Stimulated activated CD4-positive, alpha-beta T cell treated with anti-CD3 and anti-CD28 coated beads, Interleukin-1b, Interleukin-23, amount 100 ng/mL, for 4 hours (primary cell): Measurements from ENCODE around the gene H2BK1.
A peak's percentile ranks its signal among the peaks of the same experiment; 100 is the strongest.

Experiments used
- DNase-seq, 2 donors: peaks; one replicate each; pipeline ENCODE4 v3.0.0-alpha.2; 2020; ENCODE audit warnings: low read depth in 2 of 2

Gene H2BK1

GRCh38 chr7:151178236-151178635, 32.1 kb downstream of the H2BK1 start:
- no peak for DNase-seq

GRCh38 chr7:151177310-151177709, 33.0 kb downstream of the H2BK1 start:
- DNase-seq, result no peak

GRCh38 chr7:151176401-151176800, 33.9 kb downstream of the H2BK1 start:
- DNase-seq, result no peak

GRCh38 chr7:151175793-151176311, 34.4 kb downstream of the H2BK1 start:
- DNase-seq, result no peak

- no peak for DNase-seq
Observed at GRCh38 chr7:151175047-151175792, 35.1 kb downstream of the H2BK1 start.

GRCh38 chr7:151174246-151175046, 35.8 kb downstream of the H2BK1 start:
- no peak for DNase-seq

GRCh38 chr7:151173386-151174245, 36.7 kb downstream of the H2BK1 start:
- no peak for DNase-seq

GRCh38 chr7:151172273-151173141, 37.8 kb downstream of the H2BK1 start:
- peak; percentile 75 to 76 for DNase-seq

GRCh38 chr7:151168787-151169162, 41.5 kb downstream of the H2BK1 start:
- DNase-seq, result no peak

GRCh38 chr7:151168003-151168786, 42.1 kb downstream of the H2BK1 start:
- DNase-seq, result peak; percentile 42 to 63

- DNase-seq, result peak in 1 of 2 donors; percentile 17
Observed at GRCh38 chr7:151167197-151167961, 42.9 kb downstream of the H2BK1 start, which contains the start of gene GBX1. Gene GBX1 (minus strand): TSS chr7:151167694. CDS start chr7:151167548, 146 bp downstream.

- DNase-seq, result no peak
Observed at GRCh38 chr7:151166629-151167196, 43.6 kb downstream of the H2BK1 start.

- DNase-seq, result no peak
Observed at GRCh38 chr7:151161757-151162156, 48.5 kb downstream of the H2BK1 start.
